ENCODE measurements around the gene SNED1. TPM values are rescaled to one million over a fixed set of nuclear protein-coding genes. Genes with fewer than 3 reads are reported as not detected.

Gene SNED1
- polyA plus RNA-seq, 2 of the 4 experiments (the other 2 are of a cell fraction): 0.15 to 0.21 TPM

- CTCF ChIA-PET: interaction anchor here (0.6 to 1.4 kb wide), 2 partner anchors 12 to 134 kb away, joined by 3 read pairs; no protein-coding TSS in a partner anchor
- POLR2A ChIA-PET: no interaction called here
- FAIRE-seq: no peak
These were observed 49.0 kb downstream of the SNED1 start for GRCh38 chr2:241047253-241048010.

More at GRCh38 chr2:241047253-241048010, 49.0 kb downstream of the SNED1 start:
- DNase-seq (ENCODE audit: low read depth in 1 of 2, low spot score in 1 of 2): no peak
- TF ChIP-seq BHLHE40 (IDR thresholded peaks at IDR 0.05; ENCODE audit: low read depth, low read length) (no peak), REST (IDR thresholded peaks at IDR 0.05) (no peak), CHD4 (IDR thresholded peaks at IDR 0.05; ENCODE audit: borderline replicate concordance) (no peak), CEBPB (IDR thresholded peaks at IDR 0.05) (no peak), TP53 (CRISPR knock-in tag; IDR thresholded peaks at IDR 0.05) (no peak), EP300 (IDR thresholded peaks at IDR 0.05) (no peak), MAZ (IDR thresholded peaks at IDR 0.05; ENCODE audit: borderline replicate concordance, low read depth, low read length) (no peak), MAFK (IDR thresholded peaks at IDR 0.05; ENCODE audit: partially characterized antibody) (no peak), NPAS2 (CRISPR knock-in tag; IDR thresholded peaks at IDR 0.05; ENCODE audit: borderline replicate concordance) (no peak), GATA3 (IDR thresholded peaks at IDR 0.05; ENCODE audit: borderline replicate concordance) (no peak), FOXS1 (CRISPR knock-in tag; IDR thresholded peaks at IDR 0.05) (no peak), NFE2L2 (conservative IDR thresholded peaks at IDR 0.05; ENCODE audit: low read length) (no peak), TFCP2L1 (CRISPR knock-in tag; IDR thresholded peaks at IDR 0.05) (no peak), FOSB (CRISPR knock-in tag; IDR thresholded peaks at IDR 0.05) (no peak), MYC (IDR thresholded peaks at IDR 0.05; ENCODE audit: borderline replicate concordance, low read length) (no peak)
- TF ChIP-seq, protein P1, sequence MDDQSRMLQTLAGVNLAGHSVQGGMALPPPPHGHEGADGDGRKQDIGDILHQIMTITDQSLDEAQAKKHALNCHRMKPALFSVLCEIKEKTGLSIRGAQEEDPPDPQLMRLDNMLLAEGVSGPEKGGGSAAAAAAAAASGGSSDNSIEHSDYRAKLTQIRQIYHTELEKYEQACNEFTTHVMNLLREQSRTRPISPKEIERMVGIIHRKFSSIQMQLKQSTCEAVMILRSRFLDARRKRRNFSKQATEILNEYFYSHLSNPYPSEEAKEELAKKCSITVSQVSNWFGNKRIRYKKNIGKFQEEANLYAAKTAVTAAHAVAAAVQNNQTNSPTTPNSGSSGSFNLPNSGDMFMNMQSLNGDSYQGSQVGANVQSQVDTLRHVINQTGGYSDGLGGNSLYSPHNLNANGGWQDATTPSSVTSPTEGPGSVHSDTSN (IDR thresholded peaks at IDR 0.05): no peak
- TF ChIP-seq, protein P2, sequence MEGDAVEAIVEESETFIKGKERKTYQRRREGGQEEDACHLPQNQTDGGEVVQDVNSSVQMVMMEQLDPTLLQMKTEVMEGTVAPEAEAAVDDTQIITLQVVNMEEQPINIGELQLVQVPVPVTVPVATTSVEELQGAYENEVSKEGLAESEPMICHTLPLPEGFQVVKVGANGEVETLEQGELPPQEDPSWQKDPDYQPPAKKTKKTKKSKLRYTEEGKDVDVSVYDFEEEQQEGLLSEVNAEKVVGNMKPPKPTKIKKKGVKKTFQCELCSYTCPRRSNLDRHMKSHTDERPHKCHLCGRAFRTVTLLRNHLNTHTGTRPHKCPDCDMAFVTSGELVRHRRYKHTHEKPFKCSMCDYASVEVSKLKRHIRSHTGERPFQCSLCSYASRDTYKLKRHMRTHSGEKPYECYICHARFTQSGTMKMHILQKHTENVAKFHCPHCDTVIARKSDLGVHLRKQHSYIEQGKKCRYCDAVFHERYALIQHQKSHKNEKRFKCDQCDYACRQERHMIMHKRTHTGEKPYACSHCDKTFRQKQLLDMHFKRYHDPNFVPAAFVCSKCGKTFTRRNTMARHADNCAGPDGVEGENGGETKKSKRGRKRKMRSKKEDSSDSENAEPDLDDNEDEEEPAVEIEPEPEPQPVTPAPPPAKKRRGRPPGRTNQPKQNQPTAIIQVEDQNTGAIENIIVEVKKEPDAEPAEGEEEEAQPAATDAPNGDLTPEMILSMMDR (IDR thresholded peaks at IDR 0.05): no peak
- TF ChIP-seq, protein P3, sequence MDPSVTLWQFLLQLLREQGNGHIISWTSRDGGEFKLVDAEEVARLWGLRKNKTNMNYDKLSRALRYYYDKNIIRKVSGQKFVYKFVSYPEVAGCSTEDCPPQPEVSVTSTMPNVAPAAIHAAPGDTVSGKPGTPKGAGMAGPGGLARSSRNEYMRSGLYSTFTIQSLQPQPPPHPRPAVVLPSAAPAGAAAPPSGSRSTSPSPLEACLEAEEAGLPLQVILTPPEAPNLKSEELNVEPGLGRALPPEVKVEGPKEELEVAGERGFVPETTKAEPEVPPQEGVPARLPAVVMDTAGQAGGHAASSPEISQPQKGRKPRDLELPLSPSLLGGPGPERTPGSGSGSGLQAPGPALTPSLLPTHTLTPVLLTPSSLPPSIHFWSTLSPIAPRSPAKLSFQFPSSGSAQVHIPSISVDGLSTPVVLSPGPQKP (IDR thresholded peaks at IDR 0.05; ENCODE audit: low read depth, low read length): no peak
- TF ChIP-seq, protein P4, sequence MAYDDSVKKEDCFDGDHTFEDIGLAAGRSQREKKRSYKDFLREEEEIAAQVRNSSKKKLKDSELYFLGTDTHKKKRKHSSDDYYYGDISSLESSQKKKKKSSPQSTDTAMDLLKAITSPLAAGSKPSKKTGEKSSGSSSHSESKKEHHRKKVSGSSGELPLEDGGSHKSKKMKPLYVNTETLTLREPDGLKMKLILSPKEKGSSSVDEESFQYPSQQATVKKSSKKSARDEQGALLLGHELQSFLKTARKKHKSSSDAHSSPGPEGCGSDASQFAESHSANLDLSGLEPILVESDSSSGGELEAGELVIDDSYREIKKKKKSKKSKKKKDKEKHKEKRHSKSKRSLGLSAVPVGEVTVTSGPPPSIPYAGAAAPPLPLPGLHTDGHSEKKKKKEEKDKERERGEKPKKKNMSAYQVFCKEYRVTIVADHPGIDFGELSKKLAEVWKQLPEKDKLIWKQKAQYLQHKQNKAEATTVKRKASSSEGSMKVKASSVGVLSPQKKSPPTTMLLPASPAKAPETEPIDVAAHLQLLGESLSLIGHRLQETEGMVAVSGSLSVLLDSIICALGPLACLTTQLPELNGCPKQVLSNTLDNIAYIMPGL (CRISPR knock-in tag; IDR thresholded peaks at IDR 0.05; ENCODE audit: borderline replicate concordance): no peak
- Histone ChIP-seq H3K4me2 (no peak overlapping the region), H3K27ac (no peak overlapping the region), H3K4me1 (no peaks in the 10 kb centered on the region), H3K9me3 (peaks cover 10% of the 10 kb centered on the region; the same call in 2 of the 3 replicates), H3K4me3 (no peak overlapping the region)
- no peak for ATAC-seq
- WGBS (ENCODE audit: missing lambda C conversion rate): 21% methylated on average over 6 of the region's 6 CpGs
